HFF-Myc (cell line): ENCODE results near the gene SLC16A13.
"Not testable (repeated sequence)": the region's sequence is repeated elsewhere in the genome, so short reads cannot be mapped to it uniquely, and the experiment has no call there.

Source experiments
- DNase-seq: peaks from one replicate; pipeline ENCODE4 v3.0.0-alpha.2; 2011; ENCODE audit warnings: low read depth; ENCODE audit errors: extremely low read depth
- H3K4me3 ChIP-seq: replicated peaks from 2 replicates; pipeline ENCODE4 v1.5.1; 2011; ENCODE audit warnings: low read depth, mild to moderate bottlenecking, control low read depth, low read length
- TF ChIP-seq, protein P1 (sequence below): IDR thresholded peaks from 2 replicates; pipeline ENCODE4 v1.5.1; 2012; ENCODE audit warnings: mild to moderate bottlenecking, low read depth, low read length, control low read depth; ENCODE audit errors: missing control alignments

SLC16A13 gene, protein sequence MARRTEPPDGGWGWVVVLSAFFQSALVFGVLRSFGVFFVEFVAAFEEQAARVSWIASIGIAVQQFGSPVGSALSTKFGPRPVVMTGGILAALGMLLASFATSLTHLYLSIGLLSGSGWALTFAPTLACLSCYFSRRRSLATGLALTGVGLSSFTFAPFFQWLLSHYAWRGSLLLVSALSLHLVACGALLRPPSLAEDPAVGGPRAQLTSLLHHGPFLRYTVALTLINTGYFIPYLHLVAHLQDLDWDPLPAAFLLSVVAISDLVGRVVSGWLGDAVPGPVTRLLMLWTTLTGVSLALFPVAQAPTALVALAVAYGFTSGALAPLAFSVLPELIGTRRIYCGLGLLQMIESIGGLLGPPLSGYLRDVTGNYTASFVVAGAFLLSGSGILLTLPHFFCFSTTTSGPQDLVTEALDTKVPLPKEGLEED

DNA sequence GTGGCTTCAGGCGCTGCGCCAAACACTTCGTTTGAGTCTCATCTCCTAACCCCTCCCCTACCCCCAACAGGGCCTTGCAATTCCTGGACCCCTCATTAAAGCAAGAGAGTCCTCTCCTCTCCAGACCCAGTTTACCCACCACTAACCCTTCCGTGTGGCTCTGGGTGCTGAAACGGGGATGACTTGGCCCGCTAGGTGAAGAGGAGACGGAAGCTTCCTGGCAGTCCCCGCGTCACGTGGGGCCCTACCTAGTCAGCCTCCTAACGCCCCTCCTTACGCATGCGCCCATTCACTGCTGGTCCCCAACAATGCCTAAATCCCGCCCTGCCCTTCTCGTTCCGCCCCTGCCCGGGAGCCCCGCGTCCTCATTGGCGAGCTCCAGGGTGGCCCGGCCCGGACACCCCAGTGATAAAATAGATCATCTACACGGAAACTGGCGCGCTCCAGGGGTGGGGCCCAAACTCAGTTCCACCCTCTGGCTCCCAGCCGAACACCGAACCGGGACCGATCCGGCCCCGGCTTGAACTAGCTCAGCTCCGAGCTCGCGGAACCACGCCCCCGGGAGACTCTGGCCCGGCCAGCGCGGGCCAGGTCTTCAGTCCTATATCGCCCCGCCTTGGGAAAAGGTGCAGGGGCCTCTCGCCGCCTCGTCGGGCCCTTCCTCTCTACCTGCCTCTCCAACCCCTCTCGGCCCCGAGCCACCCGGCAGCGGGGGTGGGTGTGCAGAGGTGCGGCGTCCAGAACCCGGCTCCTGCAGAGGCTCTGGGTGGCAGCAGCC lies at the start of gene SLC16A13:
Gene SLC16A13 (plus strand): TSS at position 425 of the 778 bp plus-strand sequence. CDS start 368 bp downstream, outside the sequence.
- TF ChIP-seq, protein P1, sequence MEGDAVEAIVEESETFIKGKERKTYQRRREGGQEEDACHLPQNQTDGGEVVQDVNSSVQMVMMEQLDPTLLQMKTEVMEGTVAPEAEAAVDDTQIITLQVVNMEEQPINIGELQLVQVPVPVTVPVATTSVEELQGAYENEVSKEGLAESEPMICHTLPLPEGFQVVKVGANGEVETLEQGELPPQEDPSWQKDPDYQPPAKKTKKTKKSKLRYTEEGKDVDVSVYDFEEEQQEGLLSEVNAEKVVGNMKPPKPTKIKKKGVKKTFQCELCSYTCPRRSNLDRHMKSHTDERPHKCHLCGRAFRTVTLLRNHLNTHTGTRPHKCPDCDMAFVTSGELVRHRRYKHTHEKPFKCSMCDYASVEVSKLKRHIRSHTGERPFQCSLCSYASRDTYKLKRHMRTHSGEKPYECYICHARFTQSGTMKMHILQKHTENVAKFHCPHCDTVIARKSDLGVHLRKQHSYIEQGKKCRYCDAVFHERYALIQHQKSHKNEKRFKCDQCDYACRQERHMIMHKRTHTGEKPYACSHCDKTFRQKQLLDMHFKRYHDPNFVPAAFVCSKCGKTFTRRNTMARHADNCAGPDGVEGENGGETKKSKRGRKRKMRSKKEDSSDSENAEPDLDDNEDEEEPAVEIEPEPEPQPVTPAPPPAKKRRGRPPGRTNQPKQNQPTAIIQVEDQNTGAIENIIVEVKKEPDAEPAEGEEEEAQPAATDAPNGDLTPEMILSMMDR = no peak
- peak; percentile 82 for DNase-seq
- H3K4me3 ChIP-seq = peak within 1 kb of the TSS; percentile 69

DNA sequence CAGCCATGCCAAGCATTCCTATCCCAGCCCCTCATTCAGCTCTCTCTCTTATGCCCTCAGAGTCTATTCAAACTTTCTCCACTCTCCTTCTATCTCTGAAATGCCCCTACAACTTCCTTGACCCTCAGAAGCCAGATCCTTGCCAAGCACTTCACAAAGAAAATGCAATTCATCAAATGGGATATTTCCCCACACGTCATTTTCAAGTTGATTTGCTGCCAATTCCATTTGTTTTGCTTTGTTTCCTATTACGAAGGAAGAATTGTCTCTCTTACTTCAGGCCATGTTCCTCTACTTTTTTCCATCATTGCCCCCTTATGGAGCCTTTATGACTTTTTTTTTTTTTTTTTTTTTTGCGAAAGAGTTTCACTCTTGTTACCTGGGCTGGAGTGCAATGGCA lies 49.1 kb upstream of the SLC16A13 start:
- H3K4me3 ChIP-seq = no peak overlapping the region
- DNase-seq = no peak
- TF ChIP-seq, protein P1 = no peak

DNA sequence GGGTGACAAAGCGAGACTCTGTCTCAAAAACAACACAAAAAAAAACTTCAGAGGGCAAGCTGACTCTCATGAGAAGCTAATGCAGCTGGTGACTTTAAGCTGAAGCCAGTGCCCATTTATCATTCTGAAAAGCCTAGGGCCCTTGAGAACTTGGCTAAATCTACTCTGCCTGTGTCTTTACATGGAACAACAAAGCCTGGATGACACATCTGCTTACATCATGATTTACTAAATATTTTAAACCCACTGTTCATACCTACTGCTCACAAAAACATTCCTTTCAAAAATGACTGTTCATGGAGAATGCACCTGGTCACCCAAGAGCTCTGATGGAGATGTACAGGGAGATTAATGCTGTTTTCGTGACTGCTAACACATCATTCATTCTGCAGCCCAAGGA lies 46.0 kb upstream of the SLC16A13 start:
- TF ChIP-seq, protein P1 = no peak
- no peak for DNase-seq
- no peak overlapping the region for H3K4me3 ChIP-seq

DNA sequence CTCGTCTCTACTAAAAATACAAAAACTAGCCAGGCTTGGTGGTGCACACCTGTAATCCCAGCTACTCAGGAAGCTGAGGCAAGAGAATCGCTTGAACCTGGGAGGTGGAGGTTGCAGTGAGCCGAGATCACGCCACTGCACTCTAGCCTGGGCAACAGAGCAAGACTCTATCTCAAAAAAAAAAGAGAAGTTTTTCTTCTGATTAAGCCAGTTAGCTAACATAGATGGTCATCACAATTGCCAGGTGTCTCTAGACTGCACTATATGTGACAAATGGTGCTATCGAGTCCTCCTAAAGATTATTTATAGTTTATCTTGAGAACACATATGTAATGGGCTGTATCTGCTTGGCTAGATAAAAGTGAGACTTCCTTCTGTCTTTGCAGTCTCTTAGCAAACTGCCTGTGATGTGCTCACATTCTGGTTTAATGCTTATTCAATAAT lies 42.2 kb upstream of the SLC16A13 start:
- H3K4me3 ChIP-seq, DNase-seq: not testable (repeated sequence)

DNA sequence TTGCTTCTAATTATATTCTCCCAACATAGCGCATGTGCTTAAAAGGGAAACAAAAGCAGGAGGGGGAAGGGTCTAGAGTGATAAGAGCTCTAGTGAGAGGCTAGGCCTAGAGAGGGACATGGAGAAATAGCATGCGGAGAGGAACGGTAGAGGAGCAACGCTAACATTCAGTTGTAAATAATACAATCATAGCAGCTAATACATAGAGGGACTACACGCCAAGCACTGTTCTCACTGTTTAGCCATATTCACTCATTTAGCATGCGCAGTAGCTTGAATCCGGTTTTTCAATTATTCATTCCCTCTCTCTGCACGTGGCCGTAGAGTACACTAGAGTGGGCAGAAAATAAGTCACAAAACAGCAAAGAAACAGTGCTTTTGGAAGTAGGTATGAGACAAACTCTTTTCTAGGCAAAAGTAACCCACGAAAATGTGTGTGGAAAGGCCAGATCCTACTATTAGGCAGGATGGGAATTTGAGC lies 41.7 kb upstream of the SLC16A13 start:
- TF ChIP-seq, protein P1 = no peak
- DNase-seq = no peak
- no peak overlapping the region for H3K4me3 ChIP-seq

DNA sequence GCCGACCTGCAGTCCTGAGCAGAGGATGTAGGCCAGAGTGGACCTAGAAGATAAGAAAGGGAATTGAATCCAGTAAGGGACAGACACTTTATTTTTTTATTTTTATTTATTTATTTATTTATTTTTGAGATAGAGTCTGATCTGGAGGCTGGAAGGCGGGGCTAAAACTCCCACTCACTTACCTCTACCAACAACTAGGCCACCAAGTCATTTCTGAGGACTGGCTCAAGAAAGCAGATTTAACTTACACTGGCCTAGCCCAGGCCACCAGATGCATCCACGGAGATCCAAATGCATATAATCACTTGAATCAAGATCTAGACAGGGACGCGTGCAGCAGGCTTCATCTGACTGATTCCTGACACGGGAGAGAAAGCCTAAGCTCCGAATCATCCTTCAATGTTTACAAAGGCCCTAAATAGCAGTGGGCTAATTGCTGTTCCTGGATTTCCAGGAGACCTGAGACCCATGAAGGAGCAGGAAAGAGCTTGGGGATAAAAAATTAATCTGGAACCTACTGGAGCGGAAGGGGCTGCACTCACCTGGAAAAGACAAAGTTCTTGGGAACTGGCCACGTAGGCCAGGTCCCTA lies 41.1 kb upstream of the SLC16A13 start:
- no peak for DNase-seq
- H3K4me3 ChIP-seq = no peak overlapping the region
- TF ChIP-seq, protein P1 = no peak
